ENCODE measurements around the gene MINDY4. TPM values are rescaled to one million over a fixed set of nuclear protein-coding genes. Genes with fewer than 3 reads are reported as not detected.

The MINDY4 gene
- total RNA-seq, 2 donors from 2014 or later, result 2.2 to 4.2 TPM

- peak; percentile 15 for DNase-seq
- TF ChIP-seq, protein P1, sequence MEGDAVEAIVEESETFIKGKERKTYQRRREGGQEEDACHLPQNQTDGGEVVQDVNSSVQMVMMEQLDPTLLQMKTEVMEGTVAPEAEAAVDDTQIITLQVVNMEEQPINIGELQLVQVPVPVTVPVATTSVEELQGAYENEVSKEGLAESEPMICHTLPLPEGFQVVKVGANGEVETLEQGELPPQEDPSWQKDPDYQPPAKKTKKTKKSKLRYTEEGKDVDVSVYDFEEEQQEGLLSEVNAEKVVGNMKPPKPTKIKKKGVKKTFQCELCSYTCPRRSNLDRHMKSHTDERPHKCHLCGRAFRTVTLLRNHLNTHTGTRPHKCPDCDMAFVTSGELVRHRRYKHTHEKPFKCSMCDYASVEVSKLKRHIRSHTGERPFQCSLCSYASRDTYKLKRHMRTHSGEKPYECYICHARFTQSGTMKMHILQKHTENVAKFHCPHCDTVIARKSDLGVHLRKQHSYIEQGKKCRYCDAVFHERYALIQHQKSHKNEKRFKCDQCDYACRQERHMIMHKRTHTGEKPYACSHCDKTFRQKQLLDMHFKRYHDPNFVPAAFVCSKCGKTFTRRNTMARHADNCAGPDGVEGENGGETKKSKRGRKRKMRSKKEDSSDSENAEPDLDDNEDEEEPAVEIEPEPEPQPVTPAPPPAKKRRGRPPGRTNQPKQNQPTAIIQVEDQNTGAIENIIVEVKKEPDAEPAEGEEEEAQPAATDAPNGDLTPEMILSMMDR (IDR thresholded peaks at IDR 0.05), result no peak
- H3K27ac ChIP-seq, result no peak overlapping the region
- intact Hi-C loops (cut with DNase I), result no loop called here
- H3K36me3 ChIP-seq, result no peaks in the 10 kb centered on the region
- H3K9ac ChIP-seq (ENCODE audit: low read depth in 2 of 2, low read length in 2 of 2), result no peak overlapping the region
- no peaks in the 10 kb centered on the region for H3K4me1 ChIP-seq
- no peaks in the 10 kb centered on the region for H3K9me3 ChIP-seq
- H3K27me3 ChIP-seq, result no peaks in the 10 kb centered on the region
- no peak overlapping the region for H3K4me3 ChIP-seq
Observed at GRCh38 chr7:30926313-30926712, 155.1 kb downstream of the MINDY4 start.

DNA sequence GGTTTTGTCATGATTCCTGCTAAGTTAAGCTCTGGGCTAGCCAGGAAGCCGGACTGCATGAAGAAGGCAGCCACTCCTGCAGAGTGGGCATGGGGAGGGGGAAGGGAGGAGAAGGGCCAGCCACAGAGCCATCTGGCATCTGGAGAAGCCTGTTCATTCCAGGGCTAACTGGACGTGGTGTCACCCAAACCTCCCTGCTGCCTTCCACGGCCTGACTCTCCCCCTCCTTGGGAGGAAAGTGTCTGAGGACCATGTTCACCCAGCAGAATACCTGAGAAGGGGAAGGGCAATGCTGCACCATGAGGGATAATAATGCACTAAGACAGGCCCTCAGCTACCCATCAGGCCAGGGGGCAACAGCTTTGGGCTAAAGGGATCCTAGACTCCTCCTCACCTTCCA is 155.8 kb downstream of the MINDY4 start:
- Histone ChIP-seq H3K9ac (ENCODE audit: low read depth in 2 of 2, low read length in 2 of 2) (no peak overlapping the region), H3K9me3 (no peaks in the 10 kb centered on the region), H3K4me1 (no peaks in the 10 kb centered on the region), H3K27ac (no peak overlapping the region), H3K36me3 (no peaks in the 10 kb centered on the region), H3K27me3 (no peaks in the 10 kb centered on the region), H3K4me3 (no peak overlapping the region)
- DNase-seq, result no peak
- TF ChIP-seq, protein P1 (IDR thresholded peaks at IDR 0.05), result no peak
- intact Hi-C loops (cut with DNase I), result no loop called here

DNA sequence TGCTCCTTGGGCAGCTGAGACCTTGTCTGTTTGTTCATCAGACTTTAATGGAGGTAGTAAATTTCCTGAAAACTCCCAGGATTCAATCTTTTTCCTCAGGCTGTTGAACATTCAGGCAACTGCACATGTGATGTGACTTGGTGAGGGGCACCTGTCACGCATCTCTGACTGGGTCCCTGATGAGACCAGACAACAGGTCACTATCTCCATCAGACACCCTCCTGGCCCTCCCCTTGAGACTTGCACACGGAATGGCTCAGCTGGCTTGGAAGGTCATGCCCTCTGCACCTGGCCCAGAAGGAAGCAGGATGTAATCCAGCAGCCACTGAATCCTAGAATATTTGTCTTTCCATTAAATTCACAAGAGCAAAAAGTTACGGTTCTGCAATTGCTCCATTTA is 156.3 kb downstream of the MINDY4 start:
- no peaks in the 10 kb centered on the region for H3K4me1 ChIP-seq
- H3K9me3 ChIP-seq, result no peaks in the 10 kb centered on the region
- TF ChIP-seq, protein P1 (IDR thresholded peaks at IDR 0.05), result no peak
- H3K9ac ChIP-seq (ENCODE audit: low read depth in 2 of 2, low read length in 2 of 2), result no peak overlapping the region
- intact Hi-C loops (cut with DNase I), result no loop called here
- no peaks in the 10 kb centered on the region for H3K27me3 ChIP-seq
- no peak for DNase-seq
- H3K36me3 ChIP-seq, result no peaks in the 10 kb centered on the region
- no peak overlapping the region for H3K4me3 ChIP-seq
- H3K27ac ChIP-seq, result no peak overlapping the region

GRCh38 chr7:30928254-30928872 is 157.1 kb downstream of the MINDY4 start:
- TF ChIP-seq, protein P1 (IDR thresholded peaks at IDR 0.05), result no peak
- intact Hi-C loops (cut with DNase I), result no loop called here

GRCh38 chr7:30929686-30930085 is 158.5 kb downstream of the MINDY4 start:
- DNase-seq, result peak; percentile 13
- Histone ChIP-seq H3K9me3 (no peaks in the 10 kb centered on the region), H3K27ac (no peak overlapping the region), H3K4me1 (no peaks in the 10 kb centered on the region), H3K9ac (ENCODE audit: low read depth in 2 of 2, low read length in 2 of 2) (no peak overlapping the region), H3K36me3 (no peaks in the 10 kb centered on the region), H3K27me3 (no peaks in the 10 kb centered on the region), H3K4me3 (no peak overlapping the region)
- intact Hi-C loops (cut with DNase I), result no loop called here
- TF ChIP-seq, protein P1 (IDR thresholded peaks at IDR 0.05), result no peak

More at GRCh38 chr7:30928254-30928872, 157.1 kb downstream of the MINDY4 start:
- Histone ChIP-seq H3K9ac (ENCODE audit: low read depth in 2 of 2, low read length in 2 of 2) (no peak overlapping the region), H3K36me3 (no peaks in the 10 kb centered on the region), H3K9me3 (no peaks in the 10 kb centered on the region), H3K4me3 (no peak overlapping the region), H3K4me1 (no peaks in the 10 kb centered on the region), H3K27ac (no peak overlapping the region), H3K27me3 (no peaks in the 10 kb centered on the region)
- DNase-seq, result peak; percentile 15
